ENCODE data around the gene NAT16. TPM values are rescaled to one million over a fixed set of nuclear protein-coding genes. Genes with fewer than 3 reads are reported as not detected.
"Not testable (repeated sequence)": the region's sequence is repeated elsewhere in the genome, so short reads cannot be mapped to it uniquely, and the experiment has no call there.

Gene NAT16
- polyA plus RNA-seq, 1 donor = not detected

DNA sequence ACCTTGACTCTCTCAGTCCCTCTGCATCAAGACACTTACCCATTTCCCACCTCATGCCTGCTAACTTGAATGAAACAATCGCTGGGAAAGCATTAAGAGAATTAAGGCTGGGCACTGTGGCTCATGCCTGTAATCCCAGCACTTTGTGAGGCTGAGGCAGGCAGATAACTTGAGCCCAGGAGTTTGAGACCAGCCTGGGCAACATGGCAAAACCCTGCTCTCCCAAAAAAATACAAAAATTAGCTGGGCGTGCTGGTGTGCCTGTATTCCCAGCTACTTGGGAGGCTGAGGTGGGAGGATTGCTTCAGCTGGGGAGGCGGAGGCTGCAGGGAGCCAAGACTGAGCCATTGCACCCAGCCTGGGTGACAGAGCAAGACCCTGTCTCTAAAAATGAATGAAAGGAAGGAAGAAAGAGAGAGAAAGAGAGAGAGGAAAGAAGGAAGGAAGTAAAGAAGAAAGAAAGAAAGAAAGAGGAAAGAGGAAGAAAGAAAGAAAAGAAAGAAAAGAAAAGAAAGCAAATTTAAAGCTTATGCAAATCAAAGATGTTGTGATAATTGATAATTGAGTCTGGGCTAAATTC is 52.5 kb downstream of the NAT16 start:
- no peak for DNase-seq (ENCODE audit: low read depth)

DNA sequence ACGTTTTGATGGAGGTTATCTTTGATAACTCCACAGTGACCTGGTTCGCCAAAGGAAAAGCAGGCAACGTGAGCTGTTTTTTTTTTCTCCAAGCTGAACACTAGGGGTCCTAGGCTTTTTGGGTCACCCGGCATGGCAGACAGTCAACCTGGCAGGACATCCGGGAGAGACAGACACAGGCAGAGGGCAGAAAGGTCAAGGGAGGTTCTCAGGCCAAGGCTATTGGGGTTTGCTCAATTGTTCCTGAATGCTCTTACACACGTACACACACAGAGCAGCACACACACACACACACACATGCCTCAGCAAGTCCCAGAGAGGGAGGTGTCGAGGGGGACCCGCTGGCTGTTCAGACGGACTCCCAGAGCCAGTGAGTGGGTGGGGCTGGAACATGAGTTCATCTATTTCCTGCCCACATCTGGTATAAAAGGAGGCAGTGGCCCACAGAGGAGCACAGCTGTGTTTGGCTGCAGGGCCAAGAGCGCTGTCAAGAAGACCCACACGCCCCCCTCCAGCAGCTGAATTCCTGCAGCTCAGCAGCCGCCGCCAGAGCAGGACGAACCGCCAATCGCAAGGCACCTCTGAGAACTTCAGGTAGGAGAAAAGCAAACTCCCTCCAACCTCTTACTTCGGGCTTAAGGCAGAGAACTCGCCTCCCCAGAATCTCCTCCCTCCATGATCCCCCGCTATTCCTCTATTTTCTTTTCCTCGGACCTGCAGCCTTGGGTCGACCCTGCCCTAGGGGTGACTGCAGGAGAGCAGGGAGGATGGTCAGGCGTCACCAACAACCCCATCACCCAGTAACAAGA is 53.2 kb downstream of the NAT16 start, which contains the start of gene SERPINE1:
TSS of gene SERPINE1 (plus strand) at position 454 of the 809 bp plus-strand sequence. CDS start 1,290 bp downstream, outside the sequence.
- DNase-seq (ENCODE audit: low read depth) = peak; percentile 86

GRCh38 chr7:101125989-101126650 is 54.0 kb downstream of the NAT16 start:
- DNase-seq (ENCODE audit: low read depth) = no peak

GRCh38 chr7:101124376-101125056 is 55.6 kb downstream of the NAT16 start:
- DNase-seq (ENCODE audit: low read depth) = no peak

GRCh38 chr7:101123703-101124068 is 56.4 kb downstream of the NAT16 start:
- no peak for DNase-seq (ENCODE audit: low read depth)

GRCh38 chr7:101122933-101123702 is 57.0 kb downstream of the NAT16 start:
- no peak for DNase-seq (ENCODE audit: low read depth)

DNA sequence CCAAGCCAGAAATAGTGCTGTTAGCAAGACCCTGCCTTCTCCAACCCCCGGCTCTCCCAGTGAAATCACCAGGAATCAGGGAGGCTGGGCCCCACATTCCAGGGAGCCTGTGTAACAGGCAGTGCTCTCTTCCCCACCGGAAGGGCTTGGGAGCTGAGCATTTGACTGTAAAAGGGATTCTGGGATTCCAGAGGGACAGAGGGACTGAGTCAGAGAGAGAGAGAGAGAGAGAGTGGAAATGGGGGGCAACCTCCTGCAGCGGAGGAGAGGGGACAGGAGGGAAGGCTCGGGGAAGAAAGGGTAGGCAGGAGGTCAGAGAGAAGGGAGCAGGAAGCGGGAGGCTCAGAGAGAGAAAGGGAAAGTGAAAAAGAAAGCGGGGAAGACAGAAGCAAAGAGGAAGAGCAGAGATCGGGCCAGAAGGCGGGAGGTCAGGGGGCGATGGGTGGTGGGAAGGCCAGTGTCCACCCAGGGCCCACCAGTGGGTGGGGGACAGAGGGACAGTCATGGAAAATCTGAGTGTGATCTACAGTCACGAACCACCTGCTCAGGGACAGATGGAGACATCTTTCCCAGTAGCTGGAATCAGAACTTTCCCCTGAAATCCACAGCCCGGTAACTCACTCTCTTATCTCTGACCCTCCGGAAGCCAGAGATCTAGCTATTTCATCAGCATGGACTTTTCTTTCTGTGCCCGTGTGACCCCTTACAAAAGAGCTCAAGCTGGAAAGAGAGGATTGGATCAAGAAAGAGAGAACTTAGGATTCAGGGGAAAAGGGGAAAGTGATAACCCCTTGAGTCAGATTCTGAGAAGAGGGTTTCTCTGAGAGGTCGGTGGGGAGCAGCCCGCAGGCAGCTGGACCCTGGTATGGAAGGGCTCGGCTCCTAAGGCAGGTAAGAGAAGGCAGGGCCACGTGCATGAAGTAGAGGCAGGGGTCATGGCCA is 57.8 kb downstream of the NAT16 start:
- peak; percentile 95 for DNase-seq (ENCODE audit: low read depth)

DNA sequence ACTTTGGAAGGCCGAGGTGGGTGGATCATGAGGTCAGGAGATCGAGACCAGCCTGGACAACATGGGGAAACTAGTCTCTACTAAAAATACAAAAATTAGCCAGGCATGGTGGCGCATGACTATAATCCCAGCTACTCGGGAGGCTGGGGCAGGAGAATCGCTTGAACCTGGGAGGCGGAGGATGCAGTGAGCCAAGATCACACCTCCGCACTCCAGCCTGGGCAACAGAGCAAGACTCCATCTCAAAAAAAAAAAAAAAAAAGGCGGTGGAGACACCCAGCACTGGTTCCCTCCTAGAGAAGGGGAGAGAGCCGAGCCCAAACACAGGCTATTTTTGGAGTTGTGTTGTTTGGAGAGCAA is 58.5 kb downstream of the NAT16 start:
- DNase-seq (ENCODE audit: low read depth) = not testable (repeated sequence)

Other genes with a start within 250 kb of the NAT16 start
- 0.10 TPM for gene MUC3A, start 230.8 kb downstream of the NAT16 start, polyA plus RNA-seq (ENCODE audit: insufficient read length)
- 0.48 TPM for gene MUC12, start 210.7 kb downstream of the NAT16 start, polyA plus RNA-seq (ENCODE audit: insufficient read length)
- not detected for gene MUC17, start 160.2 kb downstream of the NAT16 start, polyA plus RNA-seq (ENCODE audit: insufficient read length)
- 7.6 TPM for gene TRIM56, start 94.8 kb downstream of the NAT16 start, polyA plus RNA-seq (ENCODE audit: insufficient read length)
- gene SERPINE1, start 53.2 kb downstream of the NAT16 start, polyA plus RNA-seq (ENCODE audit: insufficient read length) = 5.6 TPM
- gene AP1S1, start 25.8 kb downstream of the NAT16 start, polyA plus RNA-seq (ENCODE audit: insufficient read length) = 17.7 TPM
- not detected for gene VGF, start 14.7 kb downstream of the NAT16 start, polyA plus RNA-seq (ENCODE audit: insufficient read length)
- gene MOGAT3, start 20.7 kb upstream of the NAT16 start, polyA plus RNA-seq (ENCODE audit: insufficient read length) = not detected
- gene PLOD3, start 37.3 kb upstream of the NAT16 start, polyA plus RNA-seq (ENCODE audit: insufficient read length) = 41.4 TPM
- gene ZNHIT1, start 37.9 kb upstream of the NAT16 start, polyA plus RNA-seq (ENCODE audit: insufficient read length) = 46.5 TPM
- 7.4 TPM for gene CLDN15, start 57.5 kb upstream of the NAT16 start, polyA plus RNA-seq (ENCODE audit: insufficient read length)
- gene FIS1, start 64.8 kb upstream of the NAT16 start, polyA plus RNA-seq (ENCODE audit: insufficient read length) = 125 TPM
- 25.7 TPM for gene IFT22, start 141.5 kb upstream of the NAT16 start, polyA plus RNA-seq (ENCODE audit: insufficient read length)
- gene COL26A1, start 182.6 kb upstream of the NAT16 start, polyA plus RNA-seq (ENCODE audit: insufficient read length) = 1.5 TPM